Large intestine (tissue), 3 donors: ENCODE measurements around the gene SULF2. TPM values are rescaled to one million over a fixed set of nuclear protein-coding genes. Genes with fewer than 3 reads are reported as not detected.

Experiments used
- DNase-seq, 2 donors: peaks; one replicate each; pipeline versions ENCODE4 v3.0.0 to v3.0.0-alpha.2; 2013
- H3K27ac ChIP-seq: one replicate; pipeline ENCODE4 v1.5.1; 2013; ENCODE audit warnings: low read length
- H3K27me3 ChIP-seq: 2 replicates; pipeline ENCODE4 v1.6.1; 2013; ENCODE audit warnings: low read length; ENCODE audit not compliant: control insufficient read depth, insufficient read depth
- H3K36me3 ChIP-seq: 2 replicates; pipeline ENCODE4 v1.6.1; 2013; ENCODE audit warnings: low read length; ENCODE audit not compliant: control insufficient read depth, insufficient read depth
- H3K4me1 ChIP-seq: one replicate; pipeline ENCODE4 v1.6.1; 2013; ENCODE audit warnings: low read length; ENCODE audit not compliant: control insufficient read depth, insufficient read depth
- H3K4me3 ChIP-seq: one replicate; pipeline ENCODE4 v1.5.1; 2013; ENCODE audit warnings: low read length
- H3K9me3 ChIP-seq: one replicate; pipeline ENCODE4 v1.6.1; 2013; ENCODE audit warnings: mild to moderate bottlenecking, low read depth, low read length, moderate library complexity; ENCODE audit not compliant: control insufficient read depth
- WGBS: methylation state at CpG from one replicate; pipeline ENCODE4 v1.1.5; 2013; ENCODE audit warnings: low lambda C conversion rate; ENCODE audit not compliant: insufficient coverage; 5-methylcytosine and 5-hydroxymethylcytosine counted together
- polyA plus RNA-seq: library from polyadenylated mRNA; unstranded; fragments of 120-200 nt; gene quantifications from one replicate; pipeline ENCODE4 v1.2.1, GENCODE V29; 2013

Gene SULF2
- polyA plus RNA-seq, 1 donor: 51.7 TPM

- Histone ChIP-seq H3K4me1 (no peaks in the 10 kb centered on the region), H3K27ac (no peak overlapping the region), H3K36me3 (no peaks in the 10 kb centered on the region), H3K9me3 (no peaks in the 10 kb centered on the region), H3K27me3 (no peaks in the 10 kb centered on the region), H3K4me3 (no peak overlapping the region)
- no peak for DNase-seq
- no CpG with 5 or more reads among the region's 5 CpGs for WGBS
Measured at GRCh38 chr20:47724910-47725247, 60.4 kb downstream of the SULF2 start.

- no peak for DNase-seq
- WGBS: 100% methylated on average over 1 of the region's 6 CpGs
- no peaks in the 10 kb centered on the region for H3K27me3 ChIP-seq
- H3K27ac ChIP-seq: no peak overlapping the region
- no peaks in the 10 kb centered on the region for H3K36me3 ChIP-seq
- no peak overlapping the region for H3K4me3 ChIP-seq
- no peaks in the 10 kb centered on the region for H3K9me3 ChIP-seq
- H3K4me1 ChIP-seq: no peaks in the 10 kb centered on the region
Measured at GRCh38 chr20:47724396-47724795, 60.9 kb downstream of the SULF2 start.

DNA sequence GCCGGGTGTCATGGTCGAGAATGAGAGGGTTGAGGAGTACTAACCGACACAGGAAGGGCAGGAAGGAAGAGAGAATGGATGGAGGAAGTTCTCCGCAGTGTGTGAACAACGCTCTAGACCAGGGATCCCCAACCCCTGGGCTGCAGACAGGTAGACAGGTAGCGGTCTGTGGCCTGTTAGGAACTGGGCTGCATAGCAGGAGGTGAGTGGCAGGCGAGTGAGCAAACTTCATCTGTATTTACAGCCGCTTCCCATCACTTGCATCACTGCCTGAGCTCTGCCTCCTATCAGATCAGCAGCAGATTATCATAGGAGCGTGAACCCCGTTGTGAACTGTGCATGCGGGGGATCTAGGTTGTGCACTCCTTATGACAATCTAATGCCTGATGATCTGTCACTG lies 62.0 kb downstream of the SULF2 start:
- Histone ChIP-seq H3K36me3 (no peaks in the 10 kb centered on the region), H3K27me3 (no peaks in the 10 kb centered on the region), H3K9me3 (no peaks in the 10 kb centered on the region), H3K27ac (no peak overlapping the region), H3K4me3 (no peak overlapping the region), H3K4me1 (no peaks in the 10 kb centered on the region)
- DNase-seq: no peak
- 92% methylated on average over 3 of the region's 11 CpGs for WGBS

DNA sequence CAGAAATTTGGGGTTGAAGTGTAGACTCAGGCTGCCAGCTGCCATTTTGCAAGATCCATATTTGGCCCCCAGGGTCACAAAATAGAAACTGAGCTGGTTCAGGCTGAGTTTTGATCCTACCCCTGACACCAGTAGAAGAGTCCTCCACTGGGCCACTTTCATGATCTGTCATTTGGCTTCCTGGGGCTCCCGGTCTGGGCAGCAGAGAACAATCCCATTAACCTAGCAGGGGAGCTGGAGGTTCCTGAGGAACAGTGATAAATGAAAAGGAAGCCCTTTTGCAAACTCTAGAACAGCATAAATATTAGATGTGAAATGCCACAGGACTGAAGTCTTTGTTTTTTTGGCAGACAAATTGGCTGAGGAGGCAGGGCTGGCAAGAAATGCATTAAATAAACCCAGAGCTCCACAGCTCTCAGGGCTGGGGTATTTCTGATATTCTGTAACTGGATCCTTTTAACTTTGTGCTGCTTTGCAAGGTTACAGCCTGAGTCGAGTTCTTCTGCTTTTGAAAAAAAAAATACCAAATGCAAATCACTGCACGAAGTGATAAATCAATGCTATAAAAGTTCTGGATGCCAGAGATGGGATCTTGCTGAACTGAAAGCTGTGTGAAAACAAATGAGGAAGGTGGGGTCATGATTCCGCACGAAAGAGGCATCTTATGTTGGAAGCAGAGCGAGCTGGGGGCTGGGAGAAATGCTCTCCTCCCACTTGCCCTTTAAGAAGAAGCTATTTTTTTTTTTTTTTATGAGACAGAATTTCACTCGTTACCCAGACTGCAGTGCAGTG lies 64.4 kb downstream of the SULF2 start:
- no peak overlapping the region for H3K27ac ChIP-seq
- no peak overlapping the region for H3K4me3 ChIP-seq
- no peaks in the 10 kb centered on the region for H3K9me3 ChIP-seq
- no peaks in the 10 kb centered on the region for H3K27me3 ChIP-seq
- 80% methylated on average over 1 of the region's 7 CpGs for whole genome bisulfite sequencing
- DNase-seq: no peak
- H3K36me3 ChIP-seq: no peaks in the 10 kb centered on the region
- no peaks in the 10 kb centered on the region for H3K4me1 ChIP-seq

DNA sequence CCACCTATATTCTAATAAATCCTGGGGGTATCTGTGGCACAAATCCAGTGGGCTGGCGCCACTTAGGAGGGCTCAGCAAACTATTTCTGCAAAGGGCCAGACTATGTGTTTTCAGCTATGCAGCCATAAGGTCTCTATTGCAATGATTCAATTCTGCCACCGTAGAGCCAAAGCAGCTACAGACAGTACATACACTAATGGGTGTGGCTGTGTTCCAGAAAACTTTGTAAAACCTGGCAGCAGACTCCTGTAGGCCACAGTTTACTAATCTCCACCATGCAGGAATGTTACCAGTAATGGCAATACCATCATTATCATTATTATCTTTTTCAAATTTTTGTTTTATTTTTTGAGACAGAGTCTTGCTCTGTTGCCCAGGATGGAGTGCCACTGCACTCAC lies 65.7 kb downstream of the SULF2 start:
- Histone ChIP-seq H3K36me3 (no peaks in the 10 kb centered on the region), H3K4me1 (no peaks in the 10 kb centered on the region), H3K4me3 (no peak overlapping the region), H3K27me3 (no peaks in the 10 kb centered on the region), H3K27ac (no peak overlapping the region), H3K9me3 (no peaks in the 10 kb centered on the region)
- 100% methylated on average over 1 of the region's 2 CpGs for WGBS
- DNase-seq: no peak

GRCh38 chr20:47719211-47719610 lies 66.1 kb downstream of the SULF2 start:
- no peaks in the 10 kb centered on the region for H3K27me3 ChIP-seq
- no peaks in the 10 kb centered on the region for H3K9me3 ChIP-seq
- H3K4me3 ChIP-seq: no peak overlapping the region
- H3K36me3 ChIP-seq: no peaks in the 10 kb centered on the region
- no peak overlapping the region for H3K27ac ChIP-seq
- DNase-seq: no peak
- no peaks in the 10 kb centered on the region for H3K4me1 ChIP-seq
- no CpG with 5 or more reads among the region's 4 CpGs for WGBS

DNA sequence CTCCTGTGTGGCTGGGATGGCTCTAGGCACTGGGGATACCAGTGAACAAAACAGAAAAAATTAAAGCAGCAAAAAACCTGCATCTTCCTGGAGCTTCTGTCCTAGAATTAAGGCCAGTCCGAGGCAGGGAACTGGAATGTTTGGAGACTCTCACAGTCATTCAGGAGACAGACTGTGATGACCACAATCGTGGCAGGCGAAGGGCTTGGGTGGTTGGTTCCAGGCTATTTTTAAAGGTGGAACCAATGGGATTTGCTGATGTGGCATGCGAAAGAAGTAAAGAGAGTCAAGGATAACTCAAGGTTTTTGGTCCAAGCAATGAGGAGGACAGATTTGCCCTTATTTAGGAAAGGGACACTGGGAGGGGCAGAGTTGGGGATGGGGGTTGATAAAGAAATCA lies 66.9 kb downstream of the SULF2 start:
- WGBS: no CpG with 5 or more reads among the region's 4 CpGs
- Histone ChIP-seq H3K9me3 (no peaks in the 10 kb centered on the region), H3K27ac (no peak overlapping the region), H3K36me3 (no peaks in the 10 kb centered on the region), H3K27me3 (no peaks in the 10 kb centered on the region), H3K4me3 (no peak overlapping the region), H3K4me1 (no peaks in the 10 kb centered on the region)
- DNase-seq: no peak

DNA sequence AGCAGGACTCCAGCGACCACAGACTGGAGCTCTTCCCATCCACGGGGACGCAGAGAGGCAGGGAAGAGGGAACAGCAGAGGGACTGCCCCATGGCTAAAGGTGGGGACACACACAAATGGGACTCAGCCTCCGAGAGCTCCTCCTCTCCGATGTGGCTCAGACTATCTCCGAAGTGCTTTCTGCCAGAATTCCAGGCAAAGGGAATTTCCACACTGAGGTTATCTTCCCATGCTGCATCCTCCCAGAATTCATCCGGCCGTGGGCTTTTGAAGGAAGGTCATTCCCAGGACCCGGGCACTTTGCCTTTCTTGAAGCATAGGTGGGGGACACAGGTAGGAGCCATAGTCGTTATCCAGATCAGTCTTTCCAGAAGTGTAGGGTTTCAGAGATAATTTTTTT lies 67.9 kb downstream of the SULF2 start:
- WGBS: no CpG with 5 or more reads among the region's 10 CpGs
- H3K4me3 ChIP-seq: no peak overlapping the region
- H3K4me1 ChIP-seq: no peaks in the 10 kb centered on the region
- no peak overlapping the region for H3K27ac ChIP-seq
- H3K9me3 ChIP-seq: no peaks in the 10 kb centered on the region
- H3K27me3 ChIP-seq: no peaks in the 10 kb centered on the region
- DNase-seq: no peak
- H3K36me3 ChIP-seq: no peaks in the 10 kb centered on the region

GRCh38 chr20:47713878-47714450 lies 71.3 kb downstream of the SULF2 start:
- no peaks in the 10 kb centered on the region for H3K27me3 ChIP-seq
- H3K27ac ChIP-seq: no peak overlapping the region
- 85% methylated on average over 9 of the region's 26 CpGs for WGBS
- H3K4me3 ChIP-seq: no peak overlapping the region
- no peak for DNase-seq
- H3K9me3 ChIP-seq: no peaks in the 10 kb centered on the region
- H3K4me1 ChIP-seq: no peaks in the 10 kb centered on the region
- no peaks in the 10 kb centered on the region for H3K36me3 ChIP-seq

GRCh38 chr20:47713163-47713562 lies 72.1 kb downstream of the SULF2 start:
- DNase-seq: no peak
- Histone ChIP-seq H3K4me1 (no peaks in the 10 kb centered on the region), H3K9me3 (no peaks in the 10 kb centered on the region), H3K4me3 (no peak overlapping the region), H3K27me3 (no peaks in the 10 kb centered on the region), H3K36me3 (no peaks in the 10 kb centered on the region), H3K27ac (no peak overlapping the region)
- WGBS: no CpG with 5 or more reads among the region's 6 CpGs
